Measurements from ENCODE around the gene TOGARAM1.

The TOGARAM1 gene

DNA sequence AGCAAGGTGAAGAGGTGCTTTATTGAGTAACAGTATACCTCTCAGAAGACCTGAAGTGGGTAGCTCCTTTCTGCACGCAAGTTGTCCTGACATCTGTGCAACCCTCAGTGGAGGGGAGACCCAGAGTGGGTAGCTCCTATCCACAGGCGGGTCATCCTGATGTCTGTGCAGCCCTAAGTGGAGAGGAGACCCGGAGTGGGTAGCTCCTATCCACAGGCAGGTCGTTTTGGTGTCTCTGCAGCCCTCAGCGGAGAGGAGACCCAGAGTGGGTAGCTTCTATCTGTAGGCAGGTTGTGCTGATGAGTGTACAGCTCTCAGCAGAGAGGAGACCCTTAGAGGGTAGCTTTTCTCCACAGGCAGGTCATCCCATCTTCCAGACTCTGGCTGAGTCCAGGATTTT, 76.9 kb downstream of the TOGARAM1 start:
- H3K79me2 ChIP-seq (ENCODE audit: control insufficient read depth, insufficient read depth, low read length, unreplicated experiment), result no peaks in the 10 kb centered on the region
- no peaks in the 10 kb centered on the region for H3K27me3 ChIP-seq (ENCODE audit: insufficient read depth, low read length)
- no peak overlapping the region for H3K4me3 ChIP-seq (ENCODE audit: low read depth, low read length)
- H3K4me1 ChIP-seq (ENCODE audit: control insufficient read depth, insufficient read depth, low read length, unreplicated experiment), result no peaks in the 10 kb centered on the region
- no peak overlapping the region for H2AFZ ChIP-seq (ENCODE audit: low read length, unreplicated experiment)
- H3K36me3 ChIP-seq (ENCODE audit: insufficient read depth, low read length), result peaks cover 19% of the 10 kb centered on the region; the same call in 1 of the 2 replicates
- no peak overlapping the region for H3K27ac ChIP-seq (ENCODE audit: low read depth, low read length)

DNA sequence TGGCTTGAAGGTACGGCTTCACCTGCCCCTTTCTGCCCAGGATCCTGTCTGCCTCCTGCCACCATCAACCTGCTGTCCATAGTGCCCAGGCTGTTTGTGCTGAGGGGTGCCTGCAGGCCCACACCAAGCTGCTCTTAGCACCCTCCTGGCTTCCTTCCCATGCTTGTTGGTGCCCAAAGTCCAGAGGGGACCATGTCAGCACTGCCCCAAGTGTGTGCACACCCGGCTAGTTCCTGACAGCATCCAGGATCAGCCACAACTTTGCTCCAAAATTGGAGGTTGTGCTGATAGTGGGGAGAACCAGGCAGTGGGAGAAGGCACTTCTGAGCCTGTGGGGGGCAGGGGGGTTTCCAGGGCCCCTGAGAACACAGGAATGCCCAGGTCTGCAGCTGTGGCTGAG, 77.4 kb downstream of the TOGARAM1 start:
- Histone ChIP-seq H3K4me3 (ENCODE audit: low read depth, low read length) (no peak overlapping the region), H3K27ac (ENCODE audit: low read depth, low read length) (no peak overlapping the region), H3K4me1 (ENCODE audit: control insufficient read depth, insufficient read depth, low read length, unreplicated experiment) (no peaks in the 10 kb centered on the region), H2AFZ (ENCODE audit: low read length, unreplicated experiment) (no peak overlapping the region), H3K36me3 (ENCODE audit: insufficient read depth, low read length) (peaks cover 19% of the 10 kb centered on the region; the same call in 1 of the 2 replicates), H3K27me3 (ENCODE audit: insufficient read depth, low read length) (no peaks in the 10 kb centered on the region), H3K79me2 (ENCODE audit: control insufficient read depth, insufficient read depth, low read length, unreplicated experiment) (no peaks in the 10 kb centered on the region)

DNA sequence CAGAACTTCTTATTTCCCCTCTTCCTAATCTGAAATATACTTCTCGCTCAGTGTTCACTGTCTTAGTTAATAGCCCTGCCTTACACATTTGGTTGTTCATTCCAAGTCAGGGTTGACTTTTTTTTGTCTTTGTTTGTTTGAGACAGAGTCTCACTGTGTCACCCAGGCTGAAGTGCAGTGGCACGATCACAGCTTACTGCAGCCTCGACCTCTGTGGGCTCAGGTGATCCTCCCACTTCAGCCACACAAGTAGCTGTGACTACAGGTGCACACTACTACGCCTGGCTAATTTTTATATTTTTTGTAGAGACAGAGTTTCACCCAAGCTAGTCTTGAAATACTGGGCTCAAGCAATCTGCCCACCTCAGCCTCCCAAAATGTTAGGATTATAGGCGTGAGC, 79.7 kb downstream of the TOGARAM1 start:
- Histone ChIP-seq H3K27me3 (ENCODE audit: insufficient read depth, low read length) (no peaks in the 10 kb centered on the region), H3K27ac (ENCODE audit: low read depth, low read length) (no peak overlapping the region), H3K4me3 (ENCODE audit: low read depth, low read length) (no peak overlapping the region), H3K4me1 (ENCODE audit: control insufficient read depth, insufficient read depth, low read length, unreplicated experiment) (no peaks in the 10 kb centered on the region), H3K79me2 (ENCODE audit: control insufficient read depth, insufficient read depth, low read length, unreplicated experiment) (no peaks in the 10 kb centered on the region), H2AFZ (ENCODE audit: low read length, unreplicated experiment) (no peak overlapping the region), H3K36me3 (ENCODE audit: insufficient read depth, low read length) (peaks cover 26% of the 10 kb centered on the region; the same call in 1 of the 2 replicates)

DNA sequence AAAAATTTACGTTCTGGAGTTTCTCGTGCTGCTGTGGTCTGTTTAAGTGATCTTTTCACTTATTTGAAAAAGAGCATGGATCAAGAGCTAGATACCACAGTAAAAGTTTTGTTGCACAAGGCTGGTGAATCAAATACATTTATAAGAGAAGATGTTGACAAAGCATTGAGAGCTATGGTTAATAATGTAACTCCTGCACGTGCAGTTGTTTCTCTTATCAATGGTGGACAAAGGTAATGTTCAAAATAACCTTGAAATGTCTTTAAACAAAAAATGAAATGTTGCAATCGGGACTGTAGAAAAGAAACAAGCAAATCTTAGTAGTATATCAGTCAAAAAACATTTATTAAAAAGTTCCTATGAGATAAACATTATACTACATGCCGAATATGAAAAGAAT, 82.6 kb downstream of the TOGARAM1 start:
- Histone ChIP-seq H3K36me3 (ENCODE audit: insufficient read depth, low read length) (0 out of 2 replicates have a peak, but pooled peaks cover 8% of the 10 kb centered on the region), H3K79me2 (ENCODE audit: control insufficient read depth, insufficient read depth, low read length, unreplicated experiment) (no peaks in the 10 kb centered on the region), H3K27ac (ENCODE audit: low read depth, low read length) (no peak overlapping the region), H3K27me3 (ENCODE audit: insufficient read depth, low read length) (no peaks in the 10 kb centered on the region), H3K4me1 (ENCODE audit: control insufficient read depth, insufficient read depth, low read length, unreplicated experiment) (no peaks in the 10 kb centered on the region), H2AFZ (ENCODE audit: low read length, unreplicated experiment) (no peak overlapping the region), H3K4me3 (ENCODE audit: low read depth, low read length) (no peak overlapping the region)

DNA sequence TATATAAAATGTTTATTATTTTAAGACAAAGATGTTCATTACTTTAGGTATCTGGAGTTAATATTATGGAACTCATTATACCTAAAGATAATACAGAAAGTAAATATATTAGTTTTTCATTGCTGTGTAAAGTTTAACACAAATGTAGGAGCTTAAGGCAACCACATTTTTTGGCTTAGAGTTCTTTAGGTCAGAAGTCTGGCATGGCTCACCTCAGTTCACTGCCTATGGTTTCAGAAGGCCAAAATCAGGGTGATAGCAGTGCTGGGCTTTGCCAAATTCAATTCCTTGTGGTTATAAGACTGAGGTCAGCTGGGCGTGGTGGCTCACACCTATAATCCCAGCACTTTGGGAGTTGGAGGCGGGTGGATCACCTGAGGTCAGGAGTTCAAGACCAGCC, 86.4 kb downstream of the TOGARAM1 start:
- H3K4me1 ChIP-seq (ENCODE audit: control insufficient read depth, insufficient read depth, low read length, unreplicated experiment), result no peaks in the 10 kb centered on the region
- no peaks in the 10 kb centered on the region for H3K27me3 ChIP-seq (ENCODE audit: insufficient read depth, low read length)
- H3K36me3 ChIP-seq (ENCODE audit: insufficient read depth, low read length), result peaks cover 20% of the 10 kb centered on the region; the same call in 1 of the 2 replicates
- H2AFZ ChIP-seq (ENCODE audit: low read length, unreplicated experiment), result no peak overlapping the region
- H3K79me2 ChIP-seq (ENCODE audit: control insufficient read depth, insufficient read depth, low read length, unreplicated experiment), result no peaks in the 10 kb centered on the region
- H3K4me3 ChIP-seq (ENCODE audit: low read depth, low read length), result no peak overlapping the region
- H3K27ac ChIP-seq (ENCODE audit: low read depth, low read length), result no peak overlapping the region

DNA sequence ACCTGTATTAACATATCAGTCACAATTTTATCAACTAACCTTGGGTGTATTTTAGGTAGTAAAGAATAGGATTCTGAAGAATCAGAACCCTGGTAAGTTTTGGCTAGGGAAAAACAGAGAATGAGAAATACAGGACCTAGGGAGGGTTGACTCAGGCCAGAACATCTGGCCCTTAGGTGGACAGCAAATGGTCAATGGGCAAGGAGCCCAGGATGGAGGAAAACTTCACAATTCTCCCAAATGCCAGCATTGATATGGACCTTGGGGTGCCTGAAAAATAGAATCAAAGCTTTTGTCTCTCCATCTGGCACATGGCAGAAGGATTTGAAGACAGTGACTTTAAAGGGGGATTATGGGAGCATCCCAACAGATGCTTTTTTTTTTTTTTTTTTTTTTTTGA, 89.2 kb downstream of the TOGARAM1 start:
- Histone ChIP-seq H3K4me3 (ENCODE audit: low read depth, low read length) (no peak overlapping the region), H2AFZ (ENCODE audit: low read length, unreplicated experiment) (no peak overlapping the region), H3K27me3 (ENCODE audit: insufficient read depth, low read length) (no peaks in the 10 kb centered on the region), H3K27ac (ENCODE audit: low read depth, low read length) (no peak overlapping the region), H3K4me1 (ENCODE audit: control insufficient read depth, insufficient read depth, low read length, unreplicated experiment) (no peaks in the 10 kb centered on the region), H3K79me2 (ENCODE audit: control insufficient read depth, insufficient read depth, low read length, unreplicated experiment) (no peaks in the 10 kb centered on the region), H3K36me3 (ENCODE audit: insufficient read depth, low read length) (peaks cover 22% of the 10 kb centered on the region; the same call in 1 of the 2 replicates)

GRCh38 chr14:45051896-45052295, 89.9 kb downstream of the TOGARAM1 start:
- Histone ChIP-seq H2AFZ (ENCODE audit: low read length, unreplicated experiment) (no peak overlapping the region), H3K4me3 (ENCODE audit: low read depth, low read length) (no peak overlapping the region), H3K4me1 (ENCODE audit: control insufficient read depth, insufficient read depth, low read length, unreplicated experiment) (no peaks in the 10 kb centered on the region), H3K27ac (ENCODE audit: low read depth, low read length) (no peak overlapping the region), H3K27me3 (ENCODE audit: insufficient read depth, low read length) (no peaks in the 10 kb centered on the region), H3K79me2 (ENCODE audit: control insufficient read depth, insufficient read depth, low read length, unreplicated experiment) (no peaks in the 10 kb centered on the region), H3K36me3 (ENCODE audit: insufficient read depth, low read length) (peaks cover 17% of the 10 kb centered on the region; the same call in 1 of the 2 replicates)

DNA sequence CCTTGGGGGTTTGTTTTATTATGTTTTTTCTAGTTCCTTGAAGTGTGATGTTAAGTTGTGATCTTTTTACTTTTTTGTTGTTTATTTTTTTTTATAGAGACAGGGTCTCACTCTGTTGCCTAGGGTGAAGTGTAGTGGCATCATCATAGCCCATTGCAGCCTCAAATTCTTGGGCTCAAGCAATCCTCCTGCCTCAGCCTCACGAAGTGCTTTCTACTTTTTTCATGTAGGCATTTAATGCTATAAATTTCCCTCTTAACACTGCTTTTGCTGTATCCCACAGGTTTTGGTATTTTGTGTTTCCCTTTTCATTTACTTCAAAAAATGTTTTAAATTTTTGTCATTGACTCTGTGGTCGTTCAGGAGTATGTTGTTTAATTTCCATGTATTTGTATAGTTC, 95.4 kb downstream of the TOGARAM1 start:
- Histone ChIP-seq H3K79me2 (ENCODE audit: control insufficient read depth, insufficient read depth, low read length, unreplicated experiment) (peaks cover 8% of the 10 kb centered on the region), H3K36me3 (ENCODE audit: insufficient read depth, low read length) (0 out of 2 replicates have a peak, but pooled peaks cover 13% of the 10 kb centered on the region), H3K27ac (ENCODE audit: low read depth, low read length) (no peak overlapping the region), H3K4me1 (ENCODE audit: control insufficient read depth, insufficient read depth, low read length, unreplicated experiment) (no peaks in the 10 kb centered on the region), H3K4me3 (ENCODE audit: low read depth, low read length) (no peak overlapping the region), H2AFZ (ENCODE audit: low read length, unreplicated experiment) (no peak overlapping the region), H3K27me3 (ENCODE audit: insufficient read depth, low read length) (no peaks in the 10 kb centered on the region)

- Histone ChIP-seq H3K27me3 (ENCODE audit: insufficient read depth, low read length) (no peaks in the 10 kb centered on the region), H3K79me2 (ENCODE audit: control insufficient read depth, insufficient read depth, low read length, unreplicated experiment) (peaks cover 8% of the 10 kb centered on the region), H3K4me1 (ENCODE audit: control insufficient read depth, insufficient read depth, low read length, unreplicated experiment) (no peaks in the 10 kb centered on the region), H3K27ac (ENCODE audit: low read depth, low read length) (no peak overlapping the region), H2AFZ (ENCODE audit: low read length, unreplicated experiment) (no peak overlapping the region), H3K36me3 (ENCODE audit: insufficient read depth, low read length) (0 out of 2 replicates have a peak, but pooled peaks cover 8% of the 10 kb centered on the region), H3K4me3 (ENCODE audit: low read depth, low read length) (no peak overlapping the region)
Observed at GRCh38 chr14:45057881-45058364, 95.9 kb downstream of the TOGARAM1 start.

DNA sequence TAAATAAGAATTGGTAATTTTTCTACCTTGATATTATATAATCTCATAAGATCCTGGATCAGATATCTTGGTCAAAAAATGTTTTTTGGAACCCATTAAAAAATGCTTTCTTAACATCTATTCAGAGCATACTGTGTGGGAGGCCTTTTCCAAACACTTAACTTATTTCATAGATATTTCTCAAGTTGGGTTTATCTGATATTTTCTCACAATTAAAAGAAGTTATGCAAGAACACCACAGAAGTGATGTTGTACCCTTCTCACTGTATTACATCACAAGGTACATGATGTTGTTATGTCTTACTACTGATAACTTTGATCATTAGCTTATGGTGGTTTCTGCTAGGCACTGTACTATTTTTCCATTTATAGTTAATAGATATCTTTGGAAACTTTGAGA, 98.6 kb downstream of the TOGARAM1 start:
- H3K79me2 ChIP-seq (ENCODE audit: control insufficient read depth, insufficient read depth, low read length, unreplicated experiment), result peaks cover 8% of the 10 kb centered on the region
- H3K27ac ChIP-seq (ENCODE audit: low read depth, low read length), result no peak overlapping the region
- 0 out of 2 replicates have a peak, but pooled peaks cover 5% of the 10 kb centered on the region for H3K36me3 ChIP-seq (ENCODE audit: insufficient read depth, low read length)
- no peak overlapping the region for H2AFZ ChIP-seq (ENCODE audit: low read length, unreplicated experiment)
- no peaks in the 10 kb centered on the region for H3K27me3 ChIP-seq (ENCODE audit: insufficient read depth, low read length)
- no peaks in the 10 kb centered on the region for H3K4me1 ChIP-seq (ENCODE audit: control insufficient read depth, insufficient read depth, low read length, unreplicated experiment)
- H3K4me3 ChIP-seq (ENCODE audit: low read depth, low read length), result no peak overlapping the region

DNA sequence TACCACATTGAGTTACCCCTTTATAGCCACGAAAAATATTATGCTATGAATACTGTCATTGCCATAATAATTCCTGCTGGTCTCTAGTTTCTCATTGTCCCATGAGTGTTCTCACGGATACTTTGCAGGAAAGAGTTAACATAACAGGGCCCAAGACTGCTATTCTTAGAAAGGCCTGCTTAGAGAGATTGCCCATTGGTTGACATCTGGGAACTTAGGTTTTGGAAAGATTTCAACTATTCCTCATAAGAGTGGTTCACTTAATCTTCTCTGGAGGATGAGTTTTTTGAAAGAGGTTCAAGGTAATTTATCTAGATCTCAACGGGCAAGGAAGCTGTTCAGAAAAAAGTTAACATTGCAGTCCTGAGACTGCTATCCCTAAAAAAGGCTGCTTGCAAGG, 103.5 kb downstream of the TOGARAM1 start:
- no peaks in the 10 kb centered on the region for H3K4me1 ChIP-seq (ENCODE audit: control insufficient read depth, insufficient read depth, low read length, unreplicated experiment)
- H2AFZ ChIP-seq (ENCODE audit: low read length, unreplicated experiment), result no peak overlapping the region
- 0 out of 2 replicates have a peak, but pooled peaks cover 5% of the 10 kb centered on the region for H3K36me3 ChIP-seq (ENCODE audit: insufficient read depth, low read length)
- no peaks in the 10 kb centered on the region for H3K27me3 ChIP-seq (ENCODE audit: insufficient read depth, low read length)
- no peaks in the 10 kb centered on the region for H3K79me2 ChIP-seq (ENCODE audit: control insufficient read depth, insufficient read depth, low read length, unreplicated experiment)
- H3K27ac ChIP-seq (ENCODE audit: low read depth, low read length), result no peak overlapping the region
- H3K4me3 ChIP-seq (ENCODE audit: low read depth, low read length), result no peak overlapping the region

Data from ACC112 (cell line).